ENCODE results near the gene GUCA2A. TPM values are rescaled to one million over a fixed set of nuclear protein-coding genes. Genes with fewer than 3 reads are reported as not detected.

Gene GUCA2A
- total and polyA plus RNA-seq, 2 of the 8 experiments (the other 6 are each of a cell fraction or from before 2014, with no cell fraction given): not detected

- H3K9ac ChIP-seq (replicated peaks in 1 of 4; ENCODE audit: extremely low read depth in 1 of 4, low read depth in 3 of 4, low read length in 3 of 4): no peak overlapping the region
- no peak overlapping the region for H2AK5ac ChIP-seq (ENCODE audit: low read depth, low read length)
- DNase-seq (ENCODE audit: low read depth in 1 of 2, low spot score in 2 of 2) (no peak), FAIRE-seq (no peak)
- H3K4me1 ChIP-seq (replicated peaks in 1 of 4; ENCODE audit: control insufficient read depth in 3 of 4, insufficient read depth in 4 of 4, low read length in 3 of 4): no peaks in the 10 kb centered on the region
- H3K36me3 ChIP-seq (ENCODE audit: control insufficient read depth in 2 of 4, insufficient read depth in 4 of 4, low read length in 3 of 4): peaks cover 0 to 10% (median 1%) of the 10 kb centered on the region in 4 experiments; a peak in 3 of 8 replicates
- peaks cover 0 to 10% of the 10 kb centered on the region in 2 experiments; a peak in 2 of 4 replicates for H3K79me2 ChIP-seq (ENCODE audit: control insufficient read depth in 1 of 2, insufficient read depth in 2 of 2, low read length in 2 of 2)
- no peaks in the 10 kb centered on the region for H3K27me3 ChIP-seq (replicated peaks in 1 of 4; ENCODE audit: control insufficient read depth in 3 of 4, extremely low read depth in 1 of 4, insufficient read depth in 3 of 4, low read length in 3 of 4)
- no peak overlapping the region for H2BK12ac ChIP-seq (ENCODE audit: low read depth, low read length)
- no peak overlapping the region for H2BK120ac ChIP-seq (replicated peaks; ENCODE audit: low read depth, low read length)
- no peak overlapping the region for H3K18ac ChIP-seq (ENCODE audit: extremely low read depth, low read length)
- H4K8ac ChIP-seq (ENCODE audit: extremely low read depth, insufficient read depth, low read length): no peak overlapping the region
- no peak overlapping the region for H3K27ac ChIP-seq (ENCODE audit: low read depth, low read length)
- no peak overlapping the region for H3K56ac ChIP-seq (replicated peaks; ENCODE audit: insufficient read length, low read depth, low read length)
- no peaks in the 10 kb centered on the region; the same call in 1 of the 2 replicates for H3K23me2 ChIP-seq (ENCODE audit: low read depth, low read length)
- H4K91ac ChIP-seq (replicated peaks; ENCODE audit: insufficient read length, low read length): no peak overlapping the region
- ChIA-PET POLR2A (ENCODE audit: partially characterized antibody) (no interaction called here), CTCF (ENCODE audit: partially characterized antibody) (interaction anchor here (0.7 to 0.9 kb wide), 2 partner anchors 28 to 335 kb away, joined by 3 read pairs; no protein-coding TSS in a partner anchor)
- H3K4me2 ChIP-seq (ENCODE audit: insufficient read depth in 1 of 2, low read depth in 2 of 2, low read length in 2 of 2): no peak overlapping the region
- no peaks in the 10 kb centered on the region for H4K20me1 ChIP-seq (replicated peaks in 1 of 2; ENCODE audit: control insufficient read depth in 1 of 2, insufficient read depth in 2 of 2, low read length in 2 of 2)
- H3K9me3 ChIP-seq (ENCODE audit: insufficient read depth in 2 of 2, low read depth in 1 of 2, low read length in 1 of 2): no peaks in the 10 kb centered on the region
- H3K14ac ChIP-seq (ENCODE audit: insufficient read length): no peak overlapping the region
- H3K4ac ChIP-seq (replicated peaks; ENCODE audit: insufficient read length, low read depth, low read length): no peak overlapping the region
- no peak overlapping the region for H4K5ac ChIP-seq (ENCODE audit: insufficient read length, low read depth, low read length)
- no peak overlapping the region for H2BK15ac ChIP-seq (ENCODE audit: low read length)
- H3K23ac ChIP-seq (ENCODE audit: insufficient read length): no peak overlapping the region
- H2BK5ac ChIP-seq (ENCODE audit: low read depth, low read length): no peak overlapping the region
- H2AFZ ChIP-seq (ENCODE audit: low read length): no peak overlapping the region
- H3K4me3 ChIP-seq (ENCODE audit: extremely low read depth in 1 of 4, insufficient read depth in 2 of 4, low read depth in 3 of 4, low read length in 4 of 4): no peak overlapping the region
- H2BK20ac ChIP-seq (ENCODE audit: low read length): no peak overlapping the region
- H3K79me1 ChIP-seq (ENCODE audit: low read depth, low read length): no peaks in the 10 kb centered on the region
- TF ChIP-seq EZH2 (IDR thresholded peaks at IDR 0.05; ENCODE audit: low read depth, low read length, severe bottlenecking) (no peak), PHF8 (conservative IDR thresholded peaks at IDR 0.05; ENCODE audit: low read depth, low read length) (no peak), BCL11A (IDR thresholded peaks at IDR 0.05; ENCODE audit: low read depth in 2 of 2, low read length in 2 of 2) (no peak), KDM1A (IDR thresholded peaks at IDR 0.05; ENCODE audit: borderline replicate concordance, low read length) (no peak), CHD2 (IDR thresholded peaks at IDR 0.05; ENCODE audit: low read length) (no peak), RXRA (IDR thresholded peaks at IDR 0.05; ENCODE audit: insufficient read depth, low read depth, low read length) (no peak), MAX (IDR thresholded peaks at IDR 0.05) (no peak), NRF1 (IDR thresholded peaks at IDR 0.05; ENCODE audit: low read depth, low read length) (no peak)
These were observed 37.4 kb upstream of the GUCA2A start for GRCh38 chr1:42201986-42202385.

All from H1 (cell line).